SK-N-DZ (cell line): Measurements from ENCODE around the gene BUD31.
A peak's percentile ranks its signal among the peaks of the same experiment; 100 is the strongest.
"Not testable (repeated sequence)": the region's sequence is repeated elsewhere in the genome, so short reads cannot be mapped to it uniquely, and the experiment has no call there.

ENCODE experiments used
- DNase-seq: peaks from one replicate; pipeline ENCODE4 v3.0.0-alpha.2; 2015; ENCODE audit warnings: low spot score

Gene BUD31

GRCh38 chr7:99429756-99430155 lies 21.0 kb downstream of the BUD31 start:
- no peak for DNase-seq

GRCh38 chr7:99431756-99432540 lies 23.2 kb downstream of the BUD31 start:
- DNase-seq: not testable (repeated sequence)

GRCh38 chr7:99433158-99433557 lies 24.4 kb downstream of the BUD31 start:
- no peak for DNase-seq

- no peak for DNase-seq
Observed at GRCh38 chr7:99437946-99438572, 29.3 kb downstream of the BUD31 start.

- DNase-seq: peak; percentile 95
Observed at GRCh38 chr7:99438573-99439480, 30.1 kb downstream of the BUD31 start, which contains the start of the genes CPSF4 and PTCD1. Gene CPSF4, plus strand, starts transcription at chr7:99438943. Its CDS starts 140 bp downstream, at chr7:99439083. Gene PTCD1, minus strand, starts transcription at chr7:99438798. Its CDS starts 3,556 bp downstream, at chr7:99435242.

- no peak for DNase-seq
Observed at GRCh38 chr7:99440195-99440594, 31.4 kb downstream of the BUD31 start.

- DNase-seq: no peak
Observed at GRCh38 chr7:99446096-99446495, 37.3 kb downstream of the BUD31 start.

- no peak for DNase-seq
Observed at GRCh38 chr7:99447943-99448342, 39.2 kb downstream of the BUD31 start.

- DNase-seq: no peak
Observed at GRCh38 chr7:99448855-99449254, 40.1 kb downstream of the BUD31 start.

GRCh38 chr7:99449326-99449725 lies 40.6 kb downstream of the BUD31 start:
- DNase-seq: no peak

GRCh38 chr7:99451936-99452335 lies 43.2 kb downstream of the BUD31 start:
- no peak for DNase-seq

GRCh38 chr7:99452541-99452940 lies 43.8 kb downstream of the BUD31 start:
- DNase-seq: no peak

GRCh38 chr7:99453105-99453504 lies 44.3 kb downstream of the BUD31 start:
- DNase-seq: no peak

- no peak for DNase-seq
Observed at GRCh38 chr7:99455874-99456273, 47.1 kb downstream of the BUD31 start.

GRCh38 chr7:99456288-99456687 lies 47.5 kb downstream of the BUD31 start:
- DNase-seq: no peak

GRCh38 chr7:99457050-99457649 lies 48.4 kb downstream of the BUD31 start:
- DNase-seq: no peak

GRCh38 chr7:99457650-99458493 lies 49.1 kb downstream of the BUD31 start:
- DNase-seq: no peak

GRCh38 chr7:99459087-99459486 lies 50.3 kb downstream of the BUD31 start:
- DNase-seq: peak; percentile 39

- no peak for DNase-seq
Observed at GRCh38 chr7:99460651-99461050, 51.9 kb downstream of the BUD31 start.

- no peak for DNase-seq
Observed at GRCh38 chr7:99461221-99461620, 52.5 kb downstream of the BUD31 start.

GRCh38 chr7:99465421-99465768 lies 56.6 kb downstream of the BUD31 start:
- no peak for DNase-seq
